ENCODE measurements around the gene ALDH3B2. TPM values are rescaled to one million over a fixed set of nuclear protein-coding genes. Genes with fewer than 3 reads are reported as not detected.
"Not testable (repeated sequence)": the region's sequence is repeated elsewhere in the genome, so short reads cannot be mapped to it uniquely, and the experiment has no call there.

ALDH3B2 gene
- total and polyA plus RNA-seq, 8 donors: 0.17 to 0.50 (median 0.34) TPM; not detected in 4

DNA sequence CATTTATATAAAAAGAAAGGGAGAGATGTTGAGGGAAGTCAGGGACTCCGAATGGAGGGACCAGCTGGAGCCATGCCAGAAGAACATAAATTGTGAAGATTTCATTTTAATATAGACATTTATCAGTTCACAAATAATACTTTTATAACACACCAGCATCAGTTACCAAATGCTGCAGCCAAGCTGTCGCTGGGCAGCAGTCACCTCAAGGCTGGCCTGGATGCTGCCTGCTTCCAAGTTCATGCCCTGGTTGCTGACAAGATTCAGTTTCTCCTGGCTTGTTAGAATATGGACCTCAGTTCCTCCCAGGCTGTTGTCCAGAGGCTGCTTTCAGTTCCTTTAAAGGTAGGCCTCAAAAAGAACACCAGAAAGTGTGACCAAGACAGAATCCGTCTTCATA is 30.8 kb upstream of the ALDH3B2 start:
- Histone ChIP-seq H3K4me1 (no peaks in the 10 kb centered on the region), H3K9me3 (no peaks in the 10 kb centered on the region), H3K27ac (no peak overlapping the region), H3K36me3 (no peaks in the 10 kb centered on the region), H3K4me3 (no peak overlapping the region), H3K27me3 (no peaks in the 10 kb centered on the region)
- no peak for ATAC-seq
- no peak for FAIRE-seq
- intact Hi-C loops (cut with DNase I): no loop called here
- TF ChIP-seq, protein P1, sequence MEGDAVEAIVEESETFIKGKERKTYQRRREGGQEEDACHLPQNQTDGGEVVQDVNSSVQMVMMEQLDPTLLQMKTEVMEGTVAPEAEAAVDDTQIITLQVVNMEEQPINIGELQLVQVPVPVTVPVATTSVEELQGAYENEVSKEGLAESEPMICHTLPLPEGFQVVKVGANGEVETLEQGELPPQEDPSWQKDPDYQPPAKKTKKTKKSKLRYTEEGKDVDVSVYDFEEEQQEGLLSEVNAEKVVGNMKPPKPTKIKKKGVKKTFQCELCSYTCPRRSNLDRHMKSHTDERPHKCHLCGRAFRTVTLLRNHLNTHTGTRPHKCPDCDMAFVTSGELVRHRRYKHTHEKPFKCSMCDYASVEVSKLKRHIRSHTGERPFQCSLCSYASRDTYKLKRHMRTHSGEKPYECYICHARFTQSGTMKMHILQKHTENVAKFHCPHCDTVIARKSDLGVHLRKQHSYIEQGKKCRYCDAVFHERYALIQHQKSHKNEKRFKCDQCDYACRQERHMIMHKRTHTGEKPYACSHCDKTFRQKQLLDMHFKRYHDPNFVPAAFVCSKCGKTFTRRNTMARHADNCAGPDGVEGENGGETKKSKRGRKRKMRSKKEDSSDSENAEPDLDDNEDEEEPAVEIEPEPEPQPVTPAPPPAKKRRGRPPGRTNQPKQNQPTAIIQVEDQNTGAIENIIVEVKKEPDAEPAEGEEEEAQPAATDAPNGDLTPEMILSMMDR (IDR thresholded peaks at IDR 0.05): no peak
- 91 to 97% methylated on average over 3 of the region's 3 CpGs for WGBS, 2 donors
- no peak for DNase-seq

DNA sequence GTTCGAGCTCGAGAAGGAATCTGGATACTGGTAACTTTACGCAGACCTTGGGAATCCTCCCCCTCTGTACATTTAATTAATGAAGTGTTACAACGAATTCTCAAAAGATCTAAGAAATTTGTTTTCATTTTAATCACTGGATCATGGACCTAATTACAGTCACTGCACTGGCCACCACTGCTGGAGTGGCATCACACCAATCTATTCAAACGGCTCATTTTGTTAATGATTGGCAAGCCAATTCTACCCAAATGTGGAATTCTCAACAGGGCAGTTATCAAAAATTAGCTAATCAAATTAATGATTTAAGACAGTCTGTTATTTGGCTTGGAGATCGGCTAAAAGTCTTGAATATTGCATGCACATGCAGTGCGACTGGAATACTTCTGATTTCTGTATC is 30.1 kb upstream of the ALDH3B2 start:
- ATAC-seq (no peak), DNase-seq (no peak), FAIRE-seq (no peak)
- TF ChIP-seq, protein P1 (IDR thresholded peaks at IDR 0.05): no peak
- intact Hi-C loops (cut with DNase I): no loop called here
- WGBS, 2 donors: 63 to 65% methylated on average over 7 of the region's 7 CpGs
- Histone ChIP-seq H3K27me3 (no peaks in the 10 kb centered on the region), H3K4me3 (no peak overlapping the region), H3K9me3 (no peaks in the 10 kb centered on the region), H3K27ac (no peak overlapping the region), H3K36me3 (no peaks in the 10 kb centered on the region), H3K4me1 (no peaks in the 10 kb centered on the region)

DNA sequence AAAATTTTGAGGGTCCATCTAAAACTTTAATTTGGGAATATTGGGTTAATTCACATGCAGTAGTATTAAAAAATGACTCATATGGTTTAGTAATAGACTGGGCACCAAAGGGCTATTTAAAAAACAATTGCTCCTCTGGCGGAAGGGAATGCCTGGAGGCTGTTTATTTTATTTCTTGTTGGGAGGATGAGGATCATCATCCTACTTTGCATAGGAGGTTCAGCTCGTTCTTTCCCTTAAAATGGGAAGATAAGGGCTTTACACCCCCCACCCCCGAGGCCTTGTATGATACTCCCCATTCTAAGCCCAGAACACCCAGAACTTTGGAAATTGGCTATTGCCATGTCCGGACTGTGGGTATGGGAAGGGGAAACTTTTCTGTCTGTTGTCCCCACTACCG is 29.3 kb upstream of the ALDH3B2 start:
- FAIRE-seq; H3K27me3 ChIP-seq; H3K27ac ChIP-seq; H3K36me3 ChIP-seq; H3K4me1 ChIP-seq; ATAC-seq; intact Hi-C loops (cut with DNase I); H3K4me3 ChIP-seq; H3K9me3 ChIP-seq; DNase-seq: not testable (repeated sequence)
- 64 to 73% methylated on average over 5 of the region's 5 CpGs for WGBS, 2 donors

DNA sequence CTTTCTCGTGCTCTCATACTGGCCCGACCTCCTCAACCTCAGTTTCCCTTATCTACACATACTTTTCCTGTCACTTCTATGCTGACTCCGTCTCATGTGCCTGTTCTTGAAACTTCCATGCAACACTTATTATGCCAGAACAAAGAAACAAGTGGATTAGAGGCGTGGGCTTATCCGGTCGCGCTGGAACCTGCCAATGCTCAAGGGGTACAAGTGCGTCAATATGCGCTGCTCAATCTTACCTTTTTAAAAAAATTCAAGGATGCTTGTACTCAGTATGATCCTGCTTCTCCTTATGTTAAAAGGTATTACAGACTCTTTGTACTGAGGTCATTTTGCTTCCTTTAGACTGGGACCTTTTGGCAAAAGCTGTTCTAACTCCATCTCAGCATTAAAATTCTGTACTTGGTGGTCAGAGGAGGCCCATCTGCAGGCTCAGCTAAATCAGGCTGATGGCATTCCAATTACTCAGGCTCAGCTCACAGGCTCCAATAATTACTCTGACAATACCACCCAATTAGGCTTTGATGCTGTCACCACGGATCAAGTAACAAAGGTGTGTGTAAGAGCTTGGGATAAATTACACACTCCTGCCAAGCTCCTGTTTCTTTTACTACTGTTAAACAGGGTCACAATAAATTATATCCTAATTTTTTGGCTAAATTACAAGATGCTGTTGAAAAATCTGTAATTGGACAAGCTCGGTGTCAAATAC is 26.3 kb upstream of the ALDH3B2 start:
- intact Hi-C loops (cut with DNase I): no loop called here
- Histone ChIP-seq H3K27ac (no peak overlapping the region), H3K27me3 (no peaks in the 10 kb centered on the region), H3K9me3 (no peaks in the 10 kb centered on the region), H3K36me3 (no peaks in the 10 kb centered on the region), H3K4me1 (no peaks in the 10 kb centered on the region), H3K4me3 (no peak overlapping the region)
- TF ChIP-seq, protein P1 (IDR thresholded peaks at IDR 0.05): no peak
- WGBS, 2 donors: 80 to 82% methylated on average over 11 of the region's 11 CpGs
- ATAC-seq (no peak), FAIRE-seq (no peak), DNase-seq (no peak)

DNA sequence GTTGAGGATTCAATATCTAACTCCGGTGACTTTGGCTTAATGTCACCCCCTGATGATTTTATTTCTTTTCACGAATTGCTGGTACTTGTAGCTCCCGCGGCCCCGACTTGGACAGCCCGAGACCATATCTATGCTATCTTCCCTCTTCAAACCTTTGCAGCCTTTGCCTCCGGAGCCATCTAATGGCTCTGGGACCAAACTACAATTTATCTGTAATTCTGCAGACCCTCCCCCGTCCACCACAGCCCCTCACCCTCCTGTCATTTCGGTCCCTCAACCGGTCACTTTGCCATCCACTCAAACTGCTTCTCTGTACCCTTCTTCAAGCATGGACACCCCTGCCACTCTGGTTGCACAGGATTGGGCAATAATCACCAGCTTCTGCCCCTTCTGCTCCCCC is 25.7 kb upstream of the ALDH3B2 start:
- Histone ChIP-seq H3K36me3 (no peaks in the 10 kb centered on the region), H3K4me3 (no peak overlapping the region), H3K27ac (no peak overlapping the region), H3K27me3 (no peaks in the 10 kb centered on the region), H3K4me1 (no peaks in the 10 kb centered on the region), H3K9me3 (no peaks in the 10 kb centered on the region)
- 61 to 62% methylated on average over 10 of the region's 10 CpGs for WGBS, 2 donors
- DNase-seq (no peak), ATAC-seq (no peak), FAIRE-seq (no peak)
- TF ChIP-seq, protein P1 (IDR thresholded peaks at IDR 0.05): no peak
- intact Hi-C loops (cut with DNase I): no loop called here
